Measurements from ENCODE around the gene RANBP17. TPM values are rescaled to one million over a fixed set of nuclear protein-coding genes. Genes with fewer than 3 reads are reported as not detected.
"Not testable (repeated sequence)": the region's sequence is repeated elsewhere in the genome, so short reads cannot be mapped to it uniquely, and the experiment has no call there.

Gene RANBP17
- total RNA-seq, 2 experiments from 2014 or later = not detected

GRCh38 chr5:170960567-170960966, 98.7 kb downstream of the RANBP17 start:
- Mint-ChIP-seq H3K36me3 (ENCODE audit: low read depth) (no peaks in the 10 kb centered on the region), H3K4me1 (no peaks in the 10 kb centered on the region), H3K27me3 (no peaks in the 10 kb centered on the region), H3K4me3 (no peak overlapping the region), H3K9me3 (ENCODE audit: low read depth) (no peaks in the 10 kb centered on the region), H3K27ac (no peak overlapping the region)
- POLR2A ChIA-PET = interaction anchor here (0.5 kb wide), 1 partner anchor 72 kb away, joined by 4 read pairs; no protein-coding TSS in a partner anchor
- ATAC-seq = no peak
- CTCF ChIA-PET = no interaction called here
- intact Hi-C loops (cut with DNase I, micrococcal nuclease) = no loop called here
- DNase-seq = no peak

GRCh38 chr5:170963521-170963920, 101.7 kb downstream of the RANBP17 start:
- intact Hi-C loops (cut with DNase I, micrococcal nuclease) = no loop called here
- ChIA-PET CTCF (no interaction called here), POLR2A (no interaction called here)

GRCh38 chr5:170974461-170974860, 112.6 kb downstream of the RANBP17 start:
- no peaks in the 10 kb centered on the region for H3K27me3 Mint-ChIP-seq
- peaks cover 2% of the 10 kb centered on the region for H3K9me3 Mint-ChIP-seq (ENCODE audit: low read depth)
- H3K36me3 Mint-ChIP-seq (ENCODE audit: low read depth) = no peaks in the 10 kb centered on the region
- DNase-seq = no peak
- no peak for ATAC-seq
- no peaks in the 10 kb centered on the region for H3K4me1 Mint-ChIP-seq
- no peak overlapping the region for H3K27ac Mint-ChIP-seq
- no peak overlapping the region for H3K4me3 Mint-ChIP-seq
- CTCF ChIA-PET = no interaction called here
- intact Hi-C loops (cut with DNase I, micrococcal nuclease) = no loop called here
- POLR2A ChIA-PET = no interaction called here

More at GRCh38 chr5:170963521-170963920, 101.7 kb downstream of the RANBP17 start:
- Mint-ChIP-seq H3K27me3 (no peaks in the 10 kb centered on the region), H3K36me3 (ENCODE audit: low read depth) (no peaks in the 10 kb centered on the region), H3K4me3 (no peak overlapping the region), H3K4me1 (no peaks in the 10 kb centered on the region), H3K27ac (no peak overlapping the region), H3K9me3 (ENCODE audit: low read depth) (no peaks in the 10 kb centered on the region)
- ATAC-seq (no peak), DNase-seq (no peak)

GRCh38 chr5:170980261-170980660, 118.4 kb downstream of the RANBP17 start:
- H3K9me3 Mint-ChIP-seq (ENCODE audit: low read depth); ATAC-seq; H3K27me3 Mint-ChIP-seq; intact Hi-C loops (cut with DNase I, micrococcal nuclease); CTCF ChIA-PET; POLR2A ChIA-PET; H3K27ac Mint-ChIP-seq; DNase-seq; H3K4me3 Mint-ChIP-seq; H3K36me3 Mint-ChIP-seq (ENCODE audit: low read depth); H3K4me1 Mint-ChIP-seq: not testable (repeated sequence)

- no peaks in the 10 kb centered on the region for H3K36me3 Mint-ChIP-seq (ENCODE audit: low read depth)
- no peaks in the 10 kb centered on the region for H3K4me1 Mint-ChIP-seq
- ChIA-PET POLR2A (no interaction called here), CTCF (interaction anchor here (1.0 kb wide), 1 partner anchor 9 kb away, joined by 3 read pairs; no protein-coding TSS in a partner anchor)
- ATAC-seq (no peak), DNase-seq (no peak)
- H3K27ac Mint-ChIP-seq = no peak overlapping the region
- no peak overlapping the region for H3K4me3 Mint-ChIP-seq
- H3K27me3 Mint-ChIP-seq = peaks cover 2% of the 10 kb centered on the region
- H3K9me3 Mint-ChIP-seq (ENCODE audit: low read depth) = no peaks in the 10 kb centered on the region
- intact Hi-C loops (cut with DNase I, micrococcal nuclease) = no loop called here
Observed at GRCh38 chr5:170985486-170985885, 123.7 kb downstream of the RANBP17 start.

- DNase-seq (no peak), ATAC-seq (no peak)
- Mint-ChIP-seq H3K4me3 (no peak overlapping the region), H3K36me3 (ENCODE audit: low read depth) (no peaks in the 10 kb centered on the region), H3K27ac (no peak overlapping the region), H3K4me1 (no peaks in the 10 kb centered on the region), H3K9me3 (ENCODE audit: low read depth) (no peaks in the 10 kb centered on the region), H3K27me3 (no peaks in the 10 kb centered on the region)
- ChIA-PET POLR2A (no interaction called here), CTCF (interaction anchor here (0.6 kb wide), 1 partner anchor 131 kb away, joined by 3 read pairs; no protein-coding TSS in a partner anchor)
- intact Hi-C loops (cut with DNase I, micrococcal nuclease) = no loop called here
Observed at GRCh38 chr5:170986598-170986997, 124.8 kb downstream of the RANBP17 start.

- DNase-seq = no peak
- Mint-ChIP-seq H3K27me3 (no peaks in the 10 kb centered on the region), H3K9me3 (ENCODE audit: low read depth) (no peaks in the 10 kb centered on the region), H3K4me1 (no peaks in the 10 kb centered on the region), H3K27ac (no peak overlapping the region), H3K4me3 (no peak overlapping the region), H3K36me3 (ENCODE audit: low read depth) (no peaks in the 10 kb centered on the region)
- POLR2A ChIA-PET = no interaction called here
- CTCF ChIA-PET = no interaction called here
- intact Hi-C loops (cut with DNase I, micrococcal nuclease) = no loop called here
- ATAC-seq = no peak
Observed at GRCh38 chr5:170993476-170993875, 131.7 kb downstream of the RANBP17 start.

GRCh38 chr5:171010086-171010485, 148.3 kb downstream of the RANBP17 start:
- no peaks in the 10 kb centered on the region for H3K27me3 Mint-ChIP-seq
- no peak overlapping the region for H3K27ac Mint-ChIP-seq
- H3K36me3 Mint-ChIP-seq (ENCODE audit: low read depth) = no peaks in the 10 kb centered on the region
- intact Hi-C loops (cut with DNase I, micrococcal nuclease) = no loop called here
- DNase-seq (no peak), ATAC-seq (no peak)
- peaks cover 11% of the 10 kb centered on the region for H3K9me3 Mint-ChIP-seq (ENCODE audit: low read depth)
- no peak overlapping the region for H3K4me3 Mint-ChIP-seq
- no peaks in the 10 kb centered on the region for H3K4me1 Mint-ChIP-seq
- ChIA-PET POLR2A (no interaction called here), CTCF (no interaction called here)

- Mint-ChIP-seq H3K4me1 (no peaks in the 10 kb centered on the region), H3K27me3 (no peaks in the 10 kb centered on the region), H3K9me3 (ENCODE audit: low read depth) (peaks cover 11% of the 10 kb centered on the region), H3K27ac (no peak overlapping the region), H3K4me3 (no peak overlapping the region), H3K36me3 (ENCODE audit: low read depth) (no peaks in the 10 kb centered on the region)
- POLR2A ChIA-PET = no interaction called here
- CTCF ChIA-PET = no interaction called here
- ATAC-seq (no peak), DNase-seq (no peak)
- intact Hi-C loops (cut with DNase I, micrococcal nuclease) = no loop called here
Observed at GRCh38 chr5:171010816-171011215, 149.0 kb downstream of the RANBP17 start.

- Mint-ChIP-seq H3K4me1 (no peaks in the 10 kb centered on the region), H3K27me3 (peaks cover 1% of the 10 kb centered on the region), H3K27ac (no peak overlapping the region), H3K9me3 (ENCODE audit: low read depth) (peaks cover 5% of the 10 kb centered on the region), H3K4me3 (no peak overlapping the region), H3K36me3 (ENCODE audit: low read depth) (no peaks in the 10 kb centered on the region)
- DNase-seq = no peak
- ATAC-seq = no peak
- ChIA-PET POLR2A (no interaction called here), CTCF (no interaction called here)
- intact Hi-C loops (cut with DNase I, micrococcal nuclease) = no loop called here
Observed at GRCh38 chr5:171023508-171023907, 161.7 kb downstream of the RANBP17 start.

GRCh38 chr5:171024084-171024483, 162.3 kb downstream of the RANBP17 start:
- no peak overlapping the region for H3K4me3 Mint-ChIP-seq
- H3K27me3 Mint-ChIP-seq = no peaks in the 10 kb centered on the region
- no peaks in the 10 kb centered on the region for H3K36me3 Mint-ChIP-seq (ENCODE audit: low read depth)
- CTCF ChIA-PET = no interaction called here
- no peak for ATAC-seq
- intact Hi-C loops (cut with DNase I, micrococcal nuclease) = no loop called here
- H3K27ac Mint-ChIP-seq = no peak overlapping the region
- POLR2A ChIA-PET = interaction anchor here (0.6 kb wide), 1 partner anchor 45 kb away, joined by 3 read pairs; no protein-coding TSS in a partner anchor
- peaks cover 5% of the 10 kb centered on the region for H3K9me3 Mint-ChIP-seq (ENCODE audit: low read depth)
- DNase-seq = no peak
- no peaks in the 10 kb centered on the region for H3K4me1 Mint-ChIP-seq

GRCh38 chr5:171029401-171029800, 167.6 kb downstream of the RANBP17 start:
- ChIA-PET POLR2A (no interaction called here), CTCF (no interaction called here)
- Mint-ChIP-seq H3K9me3 (ENCODE audit: low read depth) (no peaks in the 10 kb centered on the region), H3K4me1 (no peaks in the 10 kb centered on the region), H3K27me3 (no peaks in the 10 kb centered on the region), H3K4me3 (no peak overlapping the region), H3K36me3 (ENCODE audit: low read depth) (no peaks in the 10 kb centered on the region), H3K27ac (no peak overlapping the region)
- no peak for ATAC-seq
- no peak for DNase-seq
- intact Hi-C loops (cut with DNase I, micrococcal nuclease) = no loop called here

GRCh38 chr5:171031977-171032376, 170.2 kb downstream of the RANBP17 start:
- DNase-seq = no peak
- POLR2A ChIA-PET = no interaction called here
- H3K27me3 Mint-ChIP-seq = no peaks in the 10 kb centered on the region

More at GRCh38 chr5:171031977-171032376, 170.2 kb downstream of the RANBP17 start:
- Mint-ChIP-seq H3K4me1 (no peaks in the 10 kb centered on the region), H3K9me3 (ENCODE audit: low read depth) (no peaks in the 10 kb centered on the region), H3K36me3 (ENCODE audit: low read depth) (no peaks in the 10 kb centered on the region), H3K4me3 (no peak overlapping the region), H3K27ac (no peak overlapping the region)
- CTCF ChIA-PET = no interaction called here
- ATAC-seq = no peak
- intact Hi-C loops (cut with DNase I, micrococcal nuclease) = no loop called here

Measured in activated CD4-positive, alpha-beta T cell treated with anti-CD3 and anti-CD28 coated beads for 36 hours (primary cell).